ENCODE results near the gene LINGO1. TPM values are rescaled to one million over a fixed set of nuclear protein-coding genes. Genes with fewer than 3 reads are reported as not detected.

LINGO1 gene
- total RNA-seq, 1 donor from 2014 or later = 18.7 TPM

DNA sequence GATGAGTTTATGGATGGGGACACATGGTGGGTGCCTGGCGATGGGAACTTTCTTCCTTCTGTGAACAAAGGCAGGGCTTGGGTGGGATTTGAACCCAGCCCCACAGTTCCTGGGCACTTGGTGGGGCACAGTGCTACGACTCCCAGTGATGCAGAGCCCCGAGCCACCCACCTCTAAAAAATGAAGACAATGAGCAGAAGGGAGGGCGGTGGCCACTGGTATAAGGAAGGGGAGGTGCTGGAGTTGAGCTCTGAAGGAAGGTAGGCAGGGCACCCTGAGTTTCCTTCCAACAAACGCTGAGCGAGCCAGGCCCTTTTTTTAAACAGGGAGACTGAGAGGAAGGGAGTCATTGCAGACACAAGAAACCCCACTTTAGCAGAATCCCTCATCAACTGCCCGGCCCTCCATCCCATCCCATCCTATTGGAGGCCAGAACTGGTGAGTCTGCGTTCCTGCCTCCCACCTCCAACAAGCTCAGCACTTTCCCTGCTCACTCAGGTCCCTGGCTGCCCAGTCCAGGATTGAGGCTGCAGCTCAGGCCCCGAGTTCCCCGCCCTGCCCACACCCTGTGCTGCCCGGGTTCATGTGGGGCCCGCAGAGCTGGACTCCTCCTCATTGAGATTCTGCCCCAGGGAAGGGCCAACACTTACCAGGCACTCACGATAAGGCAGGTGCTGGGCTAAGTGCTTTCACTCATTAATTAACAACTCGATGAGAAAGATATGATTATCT lies 57.3 kb downstream of the LINGO1 start:
- H3K4me3 Mint-ChIP-seq = no peak overlapping the region
- no peaks in the 10 kb centered on the region for H3K27me3 Mint-ChIP-seq (ENCODE audit: low read depth)
- no peak overlapping the region for H3K27ac Mint-ChIP-seq
- no peak for DNase-seq (ENCODE audit: low spot score in 2 of 2, unreplicated experiment in 2 of 2)
- H3K4me1 Mint-ChIP-seq = peaks cover 3% of the 10 kb centered on the region
- H3K9me3 Mint-ChIP-seq = no peaks in the 10 kb centered on the region
- H3K36me3 Mint-ChIP-seq = no peaks in the 10 kb centered on the region
- TF ChIP-seq, protein P1, sequence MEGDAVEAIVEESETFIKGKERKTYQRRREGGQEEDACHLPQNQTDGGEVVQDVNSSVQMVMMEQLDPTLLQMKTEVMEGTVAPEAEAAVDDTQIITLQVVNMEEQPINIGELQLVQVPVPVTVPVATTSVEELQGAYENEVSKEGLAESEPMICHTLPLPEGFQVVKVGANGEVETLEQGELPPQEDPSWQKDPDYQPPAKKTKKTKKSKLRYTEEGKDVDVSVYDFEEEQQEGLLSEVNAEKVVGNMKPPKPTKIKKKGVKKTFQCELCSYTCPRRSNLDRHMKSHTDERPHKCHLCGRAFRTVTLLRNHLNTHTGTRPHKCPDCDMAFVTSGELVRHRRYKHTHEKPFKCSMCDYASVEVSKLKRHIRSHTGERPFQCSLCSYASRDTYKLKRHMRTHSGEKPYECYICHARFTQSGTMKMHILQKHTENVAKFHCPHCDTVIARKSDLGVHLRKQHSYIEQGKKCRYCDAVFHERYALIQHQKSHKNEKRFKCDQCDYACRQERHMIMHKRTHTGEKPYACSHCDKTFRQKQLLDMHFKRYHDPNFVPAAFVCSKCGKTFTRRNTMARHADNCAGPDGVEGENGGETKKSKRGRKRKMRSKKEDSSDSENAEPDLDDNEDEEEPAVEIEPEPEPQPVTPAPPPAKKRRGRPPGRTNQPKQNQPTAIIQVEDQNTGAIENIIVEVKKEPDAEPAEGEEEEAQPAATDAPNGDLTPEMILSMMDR (IDR thresholded peaks at IDR 0.05; ENCODE audit: unreplicated experiment) = no peak

DNA sequence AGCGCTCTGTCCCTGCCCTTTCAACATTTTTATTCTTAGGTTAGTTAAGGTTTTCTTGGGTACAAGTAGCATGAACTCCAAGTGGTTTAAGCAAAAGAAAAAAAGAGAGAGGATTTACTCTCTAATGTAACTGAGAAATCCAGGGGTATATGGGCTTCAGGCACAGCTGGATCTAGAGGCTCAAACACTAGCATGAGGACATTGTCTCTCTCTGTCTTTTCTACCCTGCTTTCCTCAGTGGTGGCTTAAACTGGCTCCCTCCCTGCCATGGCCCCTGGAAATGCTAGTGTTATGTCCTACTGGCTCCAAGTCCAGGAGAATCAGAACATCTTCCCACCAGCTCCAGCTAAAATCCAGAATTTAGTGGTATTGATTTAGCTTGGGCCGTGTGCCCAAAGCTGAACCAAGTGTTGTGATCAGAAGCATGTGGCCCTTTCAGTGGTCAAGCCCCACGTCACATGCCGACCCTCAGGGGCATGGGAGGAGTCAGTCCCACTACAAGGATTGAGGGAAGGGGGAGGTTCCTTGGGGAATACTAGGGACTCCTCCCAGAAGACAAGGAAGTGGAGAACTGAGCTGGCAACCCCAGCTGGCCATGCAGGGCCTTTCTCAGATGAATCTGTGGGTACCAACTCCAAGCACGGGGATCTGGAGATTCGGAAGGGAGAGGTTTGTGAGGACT lies 58.0 kb downstream of the LINGO1 start:
- Mint-ChIP-seq H3K9me3 (no peaks in the 10 kb centered on the region), H3K27ac (no peak overlapping the region), H3K36me3 (no peaks in the 10 kb centered on the region), H3K4me3 (no peak overlapping the region), H3K4me1 (peaks cover 9% of the 10 kb centered on the region), H3K27me3 (ENCODE audit: low read depth) (no peaks in the 10 kb centered on the region)
- no peak for DNase-seq (ENCODE audit: low spot score in 2 of 2, unreplicated experiment in 2 of 2)
- TF ChIP-seq, protein P1 (IDR thresholded peaks at IDR 0.05; ENCODE audit: unreplicated experiment) = no peak

DNA sequence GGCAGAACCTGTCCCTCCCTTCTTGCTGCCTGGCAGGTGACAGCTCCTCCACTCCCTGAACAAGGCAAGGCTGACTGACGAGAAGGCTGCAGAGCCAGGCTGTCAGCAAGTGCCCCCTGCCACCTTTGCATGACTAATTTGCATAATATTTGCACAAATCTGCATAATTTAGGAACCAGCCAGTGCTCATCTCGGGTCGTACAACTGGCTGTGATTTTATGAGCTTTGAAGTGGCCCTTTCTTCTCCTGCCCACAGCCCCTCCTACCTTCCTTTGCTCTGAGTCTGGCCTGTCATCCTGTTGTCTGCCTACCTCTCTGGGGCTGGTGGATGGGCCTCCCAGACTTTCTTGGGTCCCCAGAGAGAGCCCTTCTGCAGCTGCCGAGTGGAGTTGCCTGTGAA lies 58.9 kb downstream of the LINGO1 start:
- Mint-ChIP-seq H3K27ac (no peak overlapping the region), H3K4me3 (no peak overlapping the region), H3K36me3 (no peaks in the 10 kb centered on the region)

DNA sequence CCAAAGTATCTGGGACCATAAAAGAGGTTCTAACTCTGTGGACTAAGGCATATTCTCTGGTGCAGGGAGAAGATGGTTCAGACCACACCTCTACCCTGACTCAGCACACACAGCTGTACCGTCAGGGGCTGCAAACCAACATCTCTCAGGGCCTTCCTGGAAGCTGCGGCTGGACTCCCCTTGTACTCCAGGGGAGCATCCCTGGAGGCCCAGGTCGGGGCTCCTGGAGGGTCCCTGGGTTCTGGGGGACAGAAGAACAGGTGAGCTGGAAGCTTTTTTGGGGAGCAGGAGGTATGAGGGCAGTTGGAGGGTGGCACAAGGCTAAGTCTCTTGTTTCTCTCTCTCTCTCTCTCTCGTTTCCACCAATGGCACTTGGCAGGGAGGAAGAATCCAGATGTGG lies 60.5 kb downstream of the LINGO1 start:
- no peak overlapping the region for H3K27ac Mint-ChIP-seq
- H3K4me3 Mint-ChIP-seq = no peak overlapping the region
- no peaks in the 10 kb centered on the region for H3K36me3 Mint-ChIP-seq
- H3K27me3 Mint-ChIP-seq (ENCODE audit: low read depth) = no peaks in the 10 kb centered on the region
- TF ChIP-seq, protein P1 (IDR thresholded peaks at IDR 0.05; ENCODE audit: unreplicated experiment) = no peak
- no peaks in the 10 kb centered on the region for H3K9me3 Mint-ChIP-seq
- H3K4me1 Mint-ChIP-seq = peaks cover 24% of the 10 kb centered on the region
- no peak for DNase-seq (ENCODE audit: low spot score in 2 of 2, unreplicated experiment in 2 of 2)

More for the DNA sequence above, 58.9 kb downstream of the LINGO1 start:
- no peak for DNase-seq (ENCODE audit: low spot score in 2 of 2, unreplicated experiment in 2 of 2)
- Mint-ChIP-seq H3K4me1 (peaks cover 18% of the 10 kb centered on the region), H3K9me3 (no peaks in the 10 kb centered on the region), H3K27me3 (ENCODE audit: low read depth) (no peaks in the 10 kb centered on the region)
- TF ChIP-seq, protein P1 (IDR thresholded peaks at IDR 0.05; ENCODE audit: unreplicated experiment) = no peak

DNA sequence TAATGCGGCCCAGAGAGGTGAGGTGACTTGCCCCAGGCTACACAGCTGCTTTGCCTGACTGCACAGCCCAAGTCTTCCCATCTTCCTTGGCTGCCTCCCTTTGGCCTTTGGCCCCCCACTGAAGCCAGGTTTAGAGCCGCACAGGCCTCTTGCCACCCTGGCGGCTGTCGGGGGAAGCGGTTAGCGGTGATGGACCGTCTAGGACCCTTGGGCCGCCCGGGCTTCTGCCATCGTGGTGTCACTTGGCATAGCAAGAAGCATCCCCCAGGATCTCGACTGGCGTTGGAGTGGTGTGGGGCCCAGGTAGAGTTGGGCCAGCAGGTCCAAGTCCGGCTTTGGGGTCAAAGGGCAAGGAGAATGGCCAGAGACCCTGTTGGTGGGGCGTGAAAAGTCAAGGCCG lies 61.0 kb downstream of the LINGO1 start:
- no peaks in the 10 kb centered on the region for H3K9me3 Mint-ChIP-seq
- no peak overlapping the region for H3K4me3 Mint-ChIP-seq
- H3K36me3 Mint-ChIP-seq = no peaks in the 10 kb centered on the region
- H3K27me3 Mint-ChIP-seq (ENCODE audit: low read depth) = no peaks in the 10 kb centered on the region
- H3K27ac Mint-ChIP-seq = no peak overlapping the region
- TF ChIP-seq, protein P1 (IDR thresholded peaks at IDR 0.05; ENCODE audit: unreplicated experiment) = no peak
- peaks cover 24% of the 10 kb centered on the region for H3K4me1 Mint-ChIP-seq
- DNase-seq (ENCODE audit: low spot score in 2 of 2, unreplicated experiment in 2 of 2) = no peak

Measured in mesothelial cell of epicardium (in vitro differentiated cells).